ENCODE measurements around the gene BABAM2. TPM values are rescaled to one million over a fixed set of nuclear protein-coding genes. Genes with fewer than 3 reads are reported as not detected.

The BABAM2 gene
- total RNA-seq, 3 donors from 2014 or later = 34.8 to 42.4 (median 41.3) TPM

DNA sequence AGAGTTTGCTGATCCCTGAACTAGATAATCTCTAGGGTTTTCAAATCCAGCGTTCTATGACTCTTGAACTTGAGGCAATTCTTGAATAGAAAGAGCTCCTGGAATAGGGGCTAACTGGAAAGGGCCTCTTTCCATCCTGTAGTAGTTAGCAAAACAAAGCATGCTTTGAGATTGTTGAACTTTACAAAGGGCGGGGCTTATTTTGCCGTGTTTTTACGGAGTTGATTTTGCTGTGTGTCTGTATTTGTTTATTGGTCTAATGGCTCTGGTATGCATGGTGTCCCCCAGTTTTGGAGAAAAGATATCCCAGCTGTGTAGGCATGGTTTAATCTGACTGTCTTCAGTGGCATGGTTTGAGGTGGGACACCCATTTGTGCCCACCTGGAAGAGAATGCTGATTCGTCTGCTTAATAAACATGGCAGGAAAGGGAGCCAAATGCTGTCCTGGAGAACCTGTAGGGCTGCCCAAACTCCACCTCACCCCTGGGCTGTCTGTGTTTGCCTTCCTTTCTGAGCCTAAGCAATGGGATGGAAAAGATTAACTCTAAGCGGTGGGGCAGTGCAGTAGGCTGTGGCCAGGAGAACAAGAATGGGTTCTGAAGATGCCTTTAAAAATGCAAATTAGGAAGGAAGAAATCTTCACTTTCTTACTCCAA lies 428.1 kb downstream of the BABAM2 start:
- Histone ChIP-seq H3K4me1 (ENCODE audit: low read depth) (peaks cover 7% of the 10 kb centered on the region), H3K36me3 (ENCODE audit: low read depth) (no peaks in the 10 kb centered on the region), H3K4me3 (no peak overlapping the region), H3K9me3 (no peaks in the 10 kb centered on the region)
- intact Hi-C loops (cut with DNase I, micrococcal nuclease) = no loop called here
- TF ChIP-seq, protein P1, sequence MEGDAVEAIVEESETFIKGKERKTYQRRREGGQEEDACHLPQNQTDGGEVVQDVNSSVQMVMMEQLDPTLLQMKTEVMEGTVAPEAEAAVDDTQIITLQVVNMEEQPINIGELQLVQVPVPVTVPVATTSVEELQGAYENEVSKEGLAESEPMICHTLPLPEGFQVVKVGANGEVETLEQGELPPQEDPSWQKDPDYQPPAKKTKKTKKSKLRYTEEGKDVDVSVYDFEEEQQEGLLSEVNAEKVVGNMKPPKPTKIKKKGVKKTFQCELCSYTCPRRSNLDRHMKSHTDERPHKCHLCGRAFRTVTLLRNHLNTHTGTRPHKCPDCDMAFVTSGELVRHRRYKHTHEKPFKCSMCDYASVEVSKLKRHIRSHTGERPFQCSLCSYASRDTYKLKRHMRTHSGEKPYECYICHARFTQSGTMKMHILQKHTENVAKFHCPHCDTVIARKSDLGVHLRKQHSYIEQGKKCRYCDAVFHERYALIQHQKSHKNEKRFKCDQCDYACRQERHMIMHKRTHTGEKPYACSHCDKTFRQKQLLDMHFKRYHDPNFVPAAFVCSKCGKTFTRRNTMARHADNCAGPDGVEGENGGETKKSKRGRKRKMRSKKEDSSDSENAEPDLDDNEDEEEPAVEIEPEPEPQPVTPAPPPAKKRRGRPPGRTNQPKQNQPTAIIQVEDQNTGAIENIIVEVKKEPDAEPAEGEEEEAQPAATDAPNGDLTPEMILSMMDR (IDR thresholded peaks at IDR 0.05) = no peak
- no peak for DNase-seq
- ATAC-seq = peak; percentile 60

DNA sequence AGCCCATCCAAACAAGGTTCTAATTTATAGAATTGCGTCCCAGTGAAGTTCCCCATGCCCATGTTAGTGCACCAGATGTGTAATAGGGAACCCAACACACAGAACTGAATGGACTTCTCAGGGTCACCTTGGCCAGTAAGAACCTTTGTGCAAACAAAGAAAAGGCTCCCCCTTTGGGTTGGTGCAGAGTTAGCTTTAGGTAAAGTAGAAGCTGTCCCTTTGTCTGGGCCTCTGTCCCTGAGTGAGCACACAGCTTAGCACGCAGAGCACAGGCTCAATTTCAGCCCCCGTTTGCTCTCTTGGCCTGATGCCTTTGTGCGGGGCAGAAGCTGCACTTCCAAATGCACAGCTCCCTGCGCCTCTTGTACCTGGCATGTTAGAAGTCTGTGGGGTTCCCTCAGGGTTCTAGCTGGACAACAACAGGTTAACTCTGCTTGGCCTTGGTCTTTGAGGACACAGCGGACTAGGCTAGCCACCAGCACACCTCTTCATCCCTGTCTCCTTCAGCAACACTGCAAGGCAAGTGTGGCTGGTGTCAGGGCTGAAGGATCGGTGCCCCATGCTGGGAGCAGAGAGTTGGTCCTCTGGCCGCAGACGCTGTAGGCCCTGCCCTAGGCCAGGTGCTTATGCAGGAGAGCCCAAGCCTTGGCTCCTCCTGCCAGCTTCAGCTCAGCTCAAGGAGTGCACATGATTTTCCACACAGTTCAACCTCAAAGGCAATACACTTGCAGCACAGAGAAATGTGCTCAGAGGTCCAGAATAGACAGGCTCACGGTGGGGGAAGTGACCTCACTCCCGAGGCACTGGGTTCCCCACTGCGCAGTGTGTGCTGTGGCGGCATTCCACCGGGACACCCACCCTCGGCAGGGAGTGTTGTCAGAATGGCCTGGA lies 428.8 kb downstream of the BABAM2 start:
- H3K9me3 ChIP-seq = no peaks in the 10 kb centered on the region
- H3K36me3 ChIP-seq (ENCODE audit: low read depth) = no peaks in the 10 kb centered on the region
- no peak for ATAC-seq
- DNase-seq = no peak
- TF ChIP-seq, protein P1 (IDR thresholded peaks at IDR 0.05) = no peak
- intact Hi-C loops (cut with DNase I, micrococcal nuclease) = no loop called here
- no peak overlapping the region for H3K4me3 ChIP-seq
- H3K4me1 ChIP-seq (ENCODE audit: low read depth) = peaks cover 7% of the 10 kb centered on the region

DNA sequence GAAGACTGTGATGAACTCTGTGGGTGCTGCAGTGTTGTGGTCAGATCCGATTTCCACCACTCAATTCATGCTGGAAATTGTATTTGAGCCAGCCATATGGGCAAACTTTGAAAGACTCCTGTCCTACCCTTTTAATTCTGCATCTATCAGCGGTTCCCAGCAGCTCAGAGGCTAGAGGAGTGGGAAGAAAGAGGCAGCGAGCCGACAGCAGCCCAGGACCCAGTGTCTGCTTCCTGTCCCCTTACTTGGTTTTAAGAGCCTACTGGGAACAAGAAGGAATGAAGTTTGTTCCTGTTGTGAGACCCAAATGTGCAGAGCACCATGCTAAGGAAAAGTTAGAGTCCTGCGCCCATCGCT lies 429.5 kb downstream of the BABAM2 start:
- Histone ChIP-seq H3K4me1 (ENCODE audit: low read depth) (peaks cover 7% of the 10 kb centered on the region), H3K36me3 (ENCODE audit: low read depth) (no peaks in the 10 kb centered on the region), H3K4me3 (no peak overlapping the region), H3K9me3 (no peaks in the 10 kb centered on the region)
- TF ChIP-seq, protein P1 (IDR thresholded peaks at IDR 0.05) = no peak
- ATAC-seq (no peak), DNase-seq (no peak)
- intact Hi-C loops (cut with DNase I, micrococcal nuclease) = no loop called here

DNA sequence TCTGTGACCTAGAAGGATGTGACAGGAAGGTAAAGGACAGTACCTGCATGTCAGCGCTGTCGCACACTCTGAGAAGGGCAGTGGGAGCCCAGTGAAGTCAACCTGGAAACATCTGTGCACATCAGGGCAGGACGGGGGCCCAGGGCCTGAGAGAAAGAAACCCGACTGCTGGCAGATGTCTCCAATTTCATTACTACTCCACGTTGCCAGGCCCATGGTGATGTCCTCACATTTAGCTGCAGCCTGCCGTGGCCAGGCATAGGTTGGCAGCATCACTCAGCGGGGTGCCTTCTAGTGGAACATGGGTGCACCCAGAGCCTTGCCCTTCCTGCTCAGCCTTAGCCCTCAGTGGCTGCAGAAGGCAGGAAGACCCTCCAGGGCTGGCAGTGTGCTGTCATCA lies 429.8 kb downstream of the BABAM2 start:
- intact Hi-C loops (cut with DNase I, micrococcal nuclease) = no loop called here
- ATAC-seq (no peak), DNase-seq (no peak)
- no peak overlapping the region for H3K4me3 ChIP-seq
- no peaks in the 10 kb centered on the region for H3K36me3 ChIP-seq (ENCODE audit: low read depth)
- H3K4me1 ChIP-seq (ENCODE audit: low read depth) = peaks cover 7% of the 10 kb centered on the region
- no peaks in the 10 kb centered on the region for H3K9me3 ChIP-seq
- TF ChIP-seq, protein P1 (IDR thresholded peaks at IDR 0.05) = no peak

DNA sequence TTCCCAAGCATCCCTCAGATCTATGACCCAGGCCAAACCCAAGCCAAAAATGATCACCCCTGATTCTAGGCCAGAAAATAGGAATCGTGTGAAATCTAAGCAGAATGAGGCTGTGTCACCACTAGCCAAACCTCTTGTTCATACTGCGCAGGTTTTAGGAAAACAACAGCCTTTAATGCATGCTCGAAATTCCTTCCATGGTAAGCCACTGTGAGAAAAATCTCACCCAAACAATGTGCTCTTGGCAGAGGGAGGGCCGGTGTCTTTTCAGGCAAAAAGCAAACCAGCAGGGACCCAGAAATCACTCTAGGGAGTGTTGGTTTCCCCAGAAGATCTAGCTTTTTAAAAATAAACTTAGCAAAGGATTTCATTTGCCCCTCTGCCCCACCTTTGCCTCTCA lies 430.9 kb downstream of the BABAM2 start:
- ATAC-seq (no peak), DNase-seq (no peak)
- TF ChIP-seq, protein P1 (IDR thresholded peaks at IDR 0.05) = no peak
- Histone ChIP-seq H3K4me1 (ENCODE audit: low read depth) (peaks cover 7% of the 10 kb centered on the region), H3K36me3 (ENCODE audit: low read depth) (no peaks in the 10 kb centered on the region), H3K9me3 (no peaks in the 10 kb centered on the region), H3K4me3 (no peak overlapping the region)
- intact Hi-C loops (cut with DNase I, micrococcal nuclease) = no loop called here

Measured in mucosa of descending colon (tissue), 3 donors.